Measurements from ENCODE around the gene XYLB.
A peak's percentile ranks its signal among the peaks of the same experiment; 100 is the strongest.
"Not testable (repeated sequence)": the region's sequence is repeated elsewhere in the genome, so short reads cannot be mapped to it uniquely, and the experiment has no call there.

The XYLB gene

DNA sequence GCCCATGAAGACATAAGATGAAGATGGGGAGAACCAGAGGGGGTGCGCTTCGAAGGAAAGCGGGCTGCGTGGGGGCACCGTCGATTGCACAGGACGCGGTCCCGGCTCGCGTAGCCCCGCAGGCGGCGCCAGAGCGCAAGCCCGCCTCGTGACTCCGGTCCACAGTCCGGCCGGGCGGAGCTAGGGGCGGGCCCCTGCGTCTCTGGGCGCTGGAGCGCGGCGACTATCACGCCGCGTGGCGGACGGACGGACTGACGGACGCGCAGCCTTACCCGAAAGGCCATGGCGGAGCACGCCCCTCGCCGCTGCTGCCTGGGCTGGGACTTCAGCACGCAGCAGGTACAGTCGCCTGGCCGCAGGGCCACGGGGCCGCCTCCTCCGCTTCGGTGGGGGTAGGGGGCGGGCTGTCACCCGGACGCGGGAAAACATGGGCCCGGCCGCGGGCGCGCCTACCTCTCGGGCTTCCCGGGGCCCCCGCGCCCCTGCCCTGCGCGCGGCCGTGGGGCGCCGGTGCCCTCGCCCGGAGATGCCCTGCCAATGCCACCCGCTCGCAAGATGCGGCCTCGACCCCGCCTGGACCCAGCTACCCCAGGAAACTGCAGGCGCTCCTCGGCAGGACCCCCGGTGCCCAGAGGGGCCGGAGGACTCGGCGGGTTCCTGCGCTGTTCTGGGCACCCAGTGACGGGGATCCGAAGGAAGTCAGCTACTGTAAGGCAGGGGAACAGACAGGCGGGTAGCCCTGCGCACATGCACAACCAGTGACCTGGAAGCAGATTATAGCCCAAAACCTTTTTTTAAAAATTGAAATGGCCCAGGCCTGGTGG is at the start of gene XYLB:
Gene XYLB, plus strand, starts transcription at position 199 of the 824 bp plus-strand sequence. Its CDS starts 84 bp downstream, at position 283.
- POLR2A ChIA-PET, result interaction anchor here (0.6 kb wide), 1 partner anchor 107 kb away, joined by 6 read pairs; the partner anchor contains the start of gene ACVR2B
- DNase-seq (ENCODE audit: extremely low spot score), result peak; percentile 93
- TF ChIP-seq, protein P1, sequence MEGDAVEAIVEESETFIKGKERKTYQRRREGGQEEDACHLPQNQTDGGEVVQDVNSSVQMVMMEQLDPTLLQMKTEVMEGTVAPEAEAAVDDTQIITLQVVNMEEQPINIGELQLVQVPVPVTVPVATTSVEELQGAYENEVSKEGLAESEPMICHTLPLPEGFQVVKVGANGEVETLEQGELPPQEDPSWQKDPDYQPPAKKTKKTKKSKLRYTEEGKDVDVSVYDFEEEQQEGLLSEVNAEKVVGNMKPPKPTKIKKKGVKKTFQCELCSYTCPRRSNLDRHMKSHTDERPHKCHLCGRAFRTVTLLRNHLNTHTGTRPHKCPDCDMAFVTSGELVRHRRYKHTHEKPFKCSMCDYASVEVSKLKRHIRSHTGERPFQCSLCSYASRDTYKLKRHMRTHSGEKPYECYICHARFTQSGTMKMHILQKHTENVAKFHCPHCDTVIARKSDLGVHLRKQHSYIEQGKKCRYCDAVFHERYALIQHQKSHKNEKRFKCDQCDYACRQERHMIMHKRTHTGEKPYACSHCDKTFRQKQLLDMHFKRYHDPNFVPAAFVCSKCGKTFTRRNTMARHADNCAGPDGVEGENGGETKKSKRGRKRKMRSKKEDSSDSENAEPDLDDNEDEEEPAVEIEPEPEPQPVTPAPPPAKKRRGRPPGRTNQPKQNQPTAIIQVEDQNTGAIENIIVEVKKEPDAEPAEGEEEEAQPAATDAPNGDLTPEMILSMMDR (IDR thresholded peaks at IDR 0.05; ENCODE audit: control extremely low read depth, extremely low read depth, low read depth, missing control alignments), result peak; percentile 85
- CTCF ChIA-PET, result interaction anchor here (0.7 to 4.1 kb wide), 55 partner anchors 8 to 654 kb away, joined by 3 to 43 read pairs (median 5); partner anchors contain the start of genes ACAA1, EXOG and OXSR1

DNA sequence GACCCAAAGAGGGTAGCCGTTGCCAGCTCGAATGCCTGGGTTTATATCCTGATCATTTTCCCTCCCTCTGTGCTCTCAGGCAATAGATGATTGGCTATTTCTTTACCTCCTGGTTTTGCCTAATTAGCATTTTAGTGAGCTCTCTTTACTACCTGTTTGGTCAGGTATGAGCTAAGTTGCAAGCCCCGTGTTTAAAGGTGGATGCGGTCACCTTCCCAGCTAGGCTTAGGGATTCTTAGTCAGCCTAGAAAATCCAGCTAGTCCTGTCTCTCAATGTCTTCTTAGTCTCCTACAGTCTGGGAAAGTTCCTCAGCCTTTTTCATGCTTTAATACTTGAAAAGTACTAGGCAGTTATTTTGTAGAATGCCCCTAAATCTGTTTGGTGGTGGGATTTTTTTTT is 49.5 kb upstream of the XYLB start:
- POLR2A ChIA-PET; DNase-seq (ENCODE audit: extremely low spot score): not testable (repeated sequence)
- CTCF ChIA-PET, result interaction anchor here (0.9 to 4.5 kb wide), 6 partner anchors 9 to 180 kb away, joined by 3 to 21 read pairs (median 8); partner anchors contain the start of genes ACAA1 and SLC22A14

DNA sequence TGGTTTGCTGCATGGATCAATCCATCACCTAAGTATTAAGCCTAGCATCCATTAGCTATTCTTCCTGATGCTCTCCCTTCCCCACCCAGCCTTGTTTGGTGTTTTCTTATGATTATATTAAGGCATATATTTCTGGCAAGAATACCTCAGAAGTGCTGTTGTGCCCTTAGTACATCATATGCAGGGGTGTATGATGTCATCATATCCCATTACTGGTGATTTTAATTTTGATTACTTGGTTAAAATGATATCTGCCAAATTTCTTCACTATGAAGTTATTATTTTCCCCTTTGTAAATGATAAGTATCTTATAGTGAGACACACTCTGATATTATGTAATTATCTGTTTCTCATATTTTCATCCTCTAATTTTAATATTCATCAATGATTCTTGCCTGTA is 49.0 kb upstream of the XYLB start:
- TF ChIP-seq, protein P1 (IDR thresholded peaks at IDR 0.05; ENCODE audit: control extremely low read depth, extremely low read depth, low read depth, missing control alignments), result no peak
- DNase-seq (ENCODE audit: extremely low spot score), result no peak
- CTCF ChIA-PET, result interaction anchor here (0.7 to 4.5 kb wide), 25 partner anchors 10 to 354 kb away, joined by 3 to 40 read pairs (median 5); partner anchors contain the start of genes ACAA1, MYD88, OXSR1 and SLC22A14
- POLR2A ChIA-PET, result no interaction called here

DNA sequence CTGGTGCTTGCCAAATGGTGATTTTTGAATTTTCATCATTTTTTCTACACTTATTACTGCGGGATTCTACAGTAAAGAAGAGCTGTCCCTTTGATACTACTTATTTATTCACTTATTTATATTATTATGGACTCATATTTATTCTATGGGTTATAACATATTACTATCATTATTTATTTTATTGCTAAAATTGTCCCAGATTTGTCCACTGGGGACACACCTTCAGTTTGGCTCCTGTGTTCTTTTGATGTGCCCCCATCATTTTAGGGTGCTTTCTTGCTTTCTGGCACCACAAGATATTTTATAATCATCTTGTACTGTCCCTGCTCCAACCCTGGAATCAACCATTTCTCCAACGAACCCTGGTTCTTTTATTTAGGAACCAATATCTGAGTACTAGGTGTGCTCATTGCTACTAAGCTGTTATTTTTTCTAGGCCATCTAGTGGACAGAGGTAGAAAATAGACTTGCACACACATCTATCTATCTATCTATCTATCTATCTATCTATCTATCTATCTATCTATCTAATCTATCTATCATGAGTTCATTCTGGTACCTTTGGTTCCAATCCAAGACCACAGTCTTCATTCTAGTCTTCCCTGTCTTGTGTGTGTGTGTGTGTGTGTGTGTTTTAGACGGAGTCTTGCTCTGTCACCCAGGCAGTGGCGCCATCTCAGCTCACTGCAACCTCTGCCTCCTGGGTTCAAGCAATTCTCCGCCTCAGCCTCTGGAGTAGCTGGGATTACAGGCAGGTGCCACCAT is 48.5 kb upstream of the XYLB start:
- peak; percentile 20 for DNase-seq (ENCODE audit: extremely low spot score)
- ChIA-PET POLR2A (no interaction called here), CTCF (interaction anchor here (0.6 to 4.5 kb wide), 25 partner anchors 10 to 388 kb away, joined by 3 to 40 read pairs (median 5); partner anchors contain the start of genes ACAA1, MYD88, OXSR1 and SLC22A14)
- TF ChIP-seq, protein P1 (IDR thresholded peaks at IDR 0.05; ENCODE audit: control extremely low read depth, extremely low read depth, low read depth, missing control alignments), result peak; percentile 38

DNA sequence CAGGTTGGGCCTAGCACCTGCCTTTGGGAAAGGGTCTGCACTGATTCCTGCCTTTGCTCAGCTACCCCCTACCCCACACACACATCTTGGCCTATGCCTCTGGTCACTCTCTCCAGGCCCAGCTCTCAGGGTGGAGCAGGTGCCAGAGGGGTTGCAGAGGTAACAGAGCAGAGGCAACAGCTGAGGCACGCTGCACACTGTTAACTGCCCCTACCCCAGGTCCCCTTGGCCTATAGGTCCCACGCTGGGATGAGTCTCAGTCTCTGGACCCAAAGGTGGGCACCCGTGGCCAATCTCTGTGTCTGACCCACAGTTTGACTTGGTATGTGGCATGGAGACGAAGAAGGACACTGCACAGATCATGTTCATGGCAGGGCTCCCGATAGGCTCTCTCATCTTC is 39.6 kb upstream of the XYLB start:
- DNase-seq (ENCODE audit: extremely low spot score), result no peak
- TF ChIP-seq, protein P1 (IDR thresholded peaks at IDR 0.05; ENCODE audit: control extremely low read depth, extremely low read depth, low read depth, missing control alignments), result no peak
- POLR2A ChIA-PET, result no interaction called here
- CTCF ChIA-PET, result interaction anchor here (1.2 kb wide), 1 partner anchor 37 kb away, joined by 3 read pairs; no protein-coding TSS in a partner anchor

DNA sequence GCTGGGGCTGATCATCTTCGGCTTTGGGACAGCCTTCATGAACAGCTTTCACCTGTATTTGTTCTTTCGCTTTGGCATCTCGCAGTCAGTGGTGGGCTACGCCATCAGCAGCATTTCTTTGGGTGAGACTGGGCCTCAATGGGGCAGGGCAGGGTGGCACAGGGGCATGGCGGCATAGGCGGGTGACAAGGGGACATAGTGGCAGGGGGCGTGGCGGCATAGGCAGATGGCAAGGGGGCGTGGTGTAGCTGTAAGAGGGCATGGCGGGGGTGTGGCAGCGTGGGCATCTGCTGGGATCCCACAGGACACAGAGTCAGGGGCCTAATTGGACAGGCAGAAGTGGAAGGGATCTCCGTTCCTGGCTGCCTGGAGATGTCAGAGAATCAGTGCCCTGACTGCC is 39.0 kb upstream of the XYLB start:
- TF ChIP-seq, protein P1 (IDR thresholded peaks at IDR 0.05; ENCODE audit: control extremely low read depth, extremely low read depth, low read depth, missing control alignments), result no peak
- no peak for DNase-seq (ENCODE audit: extremely low spot score)
- POLR2A ChIA-PET, result no interaction called here
- CTCF ChIA-PET, result interaction anchor here (1.2 kb wide), 1 partner anchor 36 kb away, joined by 3 read pairs; no protein-coding TSS in a partner anchor

Measured in GM10248 (cell line).